HFF-Myc (cell line): ENCODE data around the gene CPHXL2.

Source experiments
- DNase-seq: peaks from one replicate; pipeline ENCODE4 v3.0.0-alpha.2; 2011; ENCODE audit warnings: low read depth; ENCODE audit errors: extremely low read depth
- H3K4me3 ChIP-seq: replicated peaks from 2 replicates; pipeline ENCODE4 v1.5.1; 2011; ENCODE audit warnings: low read depth, mild to moderate bottlenecking, control low read depth, low read length
- TF ChIP-seq, protein P1 (sequence below): IDR thresholded peaks from 2 replicates; pipeline ENCODE4 v1.5.1; 2012; ENCODE audit warnings: mild to moderate bottlenecking, low read depth, low read length, control low read depth; ENCODE audit errors: missing control alignments

Gene CPHXL2

DNA sequence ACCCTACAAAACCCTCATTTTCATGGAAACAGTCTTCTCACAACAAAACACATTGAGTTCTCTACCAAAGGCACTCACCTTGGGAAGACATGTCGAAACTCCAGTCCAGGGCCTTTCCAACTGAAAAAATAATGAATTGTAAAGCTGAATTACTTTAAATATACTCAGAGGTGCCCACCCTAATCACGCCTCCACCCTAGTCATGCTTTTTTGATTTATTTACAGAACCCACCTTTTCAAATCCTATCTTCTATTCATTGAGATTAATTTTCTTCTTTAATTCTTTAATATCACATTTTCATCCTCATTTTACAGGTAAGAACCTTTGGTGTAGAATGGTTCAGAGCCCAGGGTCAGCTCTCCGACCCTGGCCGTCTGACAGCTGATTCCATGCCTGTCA lies at the start of gene CPHXL2:
TSS of gene CPHXL2 (minus strand) at position 101 of the 400 bp plus-strand sequence. CDS start at position 91, 10 bp downstream.
- no peak for DNase-seq
- H3K4me3 ChIP-seq, result no peak within 1 kb of the TSS
- TF ChIP-seq, protein P1, sequence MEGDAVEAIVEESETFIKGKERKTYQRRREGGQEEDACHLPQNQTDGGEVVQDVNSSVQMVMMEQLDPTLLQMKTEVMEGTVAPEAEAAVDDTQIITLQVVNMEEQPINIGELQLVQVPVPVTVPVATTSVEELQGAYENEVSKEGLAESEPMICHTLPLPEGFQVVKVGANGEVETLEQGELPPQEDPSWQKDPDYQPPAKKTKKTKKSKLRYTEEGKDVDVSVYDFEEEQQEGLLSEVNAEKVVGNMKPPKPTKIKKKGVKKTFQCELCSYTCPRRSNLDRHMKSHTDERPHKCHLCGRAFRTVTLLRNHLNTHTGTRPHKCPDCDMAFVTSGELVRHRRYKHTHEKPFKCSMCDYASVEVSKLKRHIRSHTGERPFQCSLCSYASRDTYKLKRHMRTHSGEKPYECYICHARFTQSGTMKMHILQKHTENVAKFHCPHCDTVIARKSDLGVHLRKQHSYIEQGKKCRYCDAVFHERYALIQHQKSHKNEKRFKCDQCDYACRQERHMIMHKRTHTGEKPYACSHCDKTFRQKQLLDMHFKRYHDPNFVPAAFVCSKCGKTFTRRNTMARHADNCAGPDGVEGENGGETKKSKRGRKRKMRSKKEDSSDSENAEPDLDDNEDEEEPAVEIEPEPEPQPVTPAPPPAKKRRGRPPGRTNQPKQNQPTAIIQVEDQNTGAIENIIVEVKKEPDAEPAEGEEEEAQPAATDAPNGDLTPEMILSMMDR, result no peak

DNA sequence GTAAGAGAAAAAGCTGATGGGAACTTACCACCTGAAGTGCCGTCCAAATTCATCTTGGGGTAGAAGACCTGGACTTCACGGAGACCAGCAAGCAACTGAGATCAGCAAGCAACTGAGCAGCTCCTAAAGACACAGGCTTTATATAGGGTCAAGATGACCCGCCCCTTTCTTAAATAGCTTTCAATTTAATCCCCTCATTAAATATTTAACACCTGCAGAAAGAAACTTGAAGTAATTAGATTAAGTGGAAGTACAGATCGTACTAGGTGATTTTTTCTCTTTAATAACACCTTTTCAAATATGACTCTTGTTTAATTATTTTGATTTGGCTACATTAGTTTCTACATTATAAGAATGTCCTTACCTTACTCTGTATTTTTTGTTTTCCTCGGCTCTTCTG lies 49.6 kb upstream of the CPHXL2 start, which contains the start of gene CPHXL:
TSS of gene CPHXL (minus strand) at position 101 of the 400 bp plus-strand sequence. CDS start at position 53, 48 bp downstream.
- TF ChIP-seq, protein P1, result no peak
- DNase-seq, result no peak
- no peak within 1 kb of the TSS for H3K4me3 ChIP-seq

DNA sequence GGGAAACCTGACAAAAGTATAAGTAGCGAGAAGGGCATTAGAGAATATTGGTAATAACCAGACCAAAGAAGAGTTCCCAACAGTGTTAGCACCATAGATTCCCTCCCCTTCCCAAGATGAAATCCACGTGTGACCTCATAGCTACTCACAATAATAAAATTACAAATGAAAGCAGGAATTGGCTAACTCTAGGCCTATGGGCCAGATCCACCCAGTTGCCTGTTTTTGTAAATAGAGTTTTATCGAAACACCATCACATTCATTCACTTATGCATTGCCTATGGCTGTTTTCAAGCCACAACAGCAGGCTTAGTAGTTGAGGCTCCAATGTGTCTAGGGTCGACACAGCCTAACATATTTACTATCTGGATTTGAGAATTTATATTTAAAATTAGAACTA lies 41.6 kb upstream of the CPHXL2 start:
- TF ChIP-seq, protein P1, result no peak
- no peak overlapping the region for H3K4me3 ChIP-seq

DNA sequence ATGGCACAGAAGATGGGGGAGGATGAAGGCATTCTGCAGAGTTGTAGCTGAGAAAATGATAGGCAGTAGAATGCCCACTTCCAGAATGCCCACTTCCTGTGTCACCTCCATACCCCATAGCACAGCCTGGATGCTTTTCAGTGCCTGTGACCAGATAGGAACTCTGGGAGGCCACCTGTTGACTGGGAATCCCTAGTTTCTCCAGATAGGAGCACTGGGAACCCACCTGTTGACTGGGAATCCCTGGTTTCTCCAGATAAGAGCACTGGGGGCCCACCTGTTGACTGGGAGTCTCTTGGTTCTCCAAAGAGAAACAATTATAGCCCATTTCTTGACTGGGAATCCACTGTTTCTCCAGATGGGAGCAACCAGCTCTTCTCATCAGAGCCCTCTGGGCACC lies 37.9 kb upstream of the CPHXL2 start:
- no peak for DNase-seq
- no peak overlapping the region for H3K4me3 ChIP-seq
- TF ChIP-seq, protein P1, result no peak

More for the DNA sequence above, 41.6 kb upstream of the CPHXL2 start:
- DNase-seq, result no peak

DNA sequence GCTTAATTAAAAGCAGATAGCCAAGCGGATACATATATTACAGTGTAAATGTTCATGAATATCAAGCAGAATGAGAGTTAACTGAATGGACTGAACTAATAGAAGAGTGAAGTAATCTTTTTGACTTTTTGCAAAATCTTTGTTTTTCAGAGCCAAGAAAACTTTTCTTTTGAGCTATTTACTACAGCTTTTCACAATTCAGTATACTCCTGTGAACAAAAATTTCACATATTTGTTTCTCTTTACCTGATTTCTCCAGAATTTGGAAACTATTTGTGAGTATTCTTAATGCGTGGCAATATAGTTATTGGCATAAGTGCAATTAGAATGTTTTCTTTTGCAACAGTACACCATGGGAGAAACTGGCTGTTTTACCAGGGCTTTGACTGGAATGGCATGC lies 33.5 kb upstream of the CPHXL2 start:
- DNase-seq, result no peak
- TF ChIP-seq, protein P1, result no peak
- no peak overlapping the region for H3K4me3 ChIP-seq

DNA sequence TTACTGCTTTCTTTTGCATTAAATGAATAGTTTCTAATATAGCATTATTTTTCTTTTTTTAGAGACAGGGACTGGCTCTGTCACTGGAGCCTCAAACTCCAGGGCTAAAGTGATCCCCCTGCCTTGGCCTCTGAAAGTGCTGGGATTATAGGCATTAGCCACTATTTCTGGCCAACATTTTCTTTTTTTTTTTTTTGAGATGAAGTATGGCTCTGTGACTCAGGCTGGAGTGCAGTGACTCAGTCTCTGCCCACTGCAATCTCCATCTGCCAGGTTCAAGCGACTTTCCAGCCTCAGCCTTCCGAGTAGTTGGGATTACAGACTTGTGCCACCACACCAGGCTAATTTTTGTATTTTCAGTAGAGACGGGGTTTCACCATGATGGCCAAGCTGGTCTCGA lies 26.5 kb upstream of the CPHXL2 start:
- no peak for DNase-seq
- TF ChIP-seq, protein P1, result no peak
- no peak overlapping the region for H3K4me3 ChIP-seq

DNA sequence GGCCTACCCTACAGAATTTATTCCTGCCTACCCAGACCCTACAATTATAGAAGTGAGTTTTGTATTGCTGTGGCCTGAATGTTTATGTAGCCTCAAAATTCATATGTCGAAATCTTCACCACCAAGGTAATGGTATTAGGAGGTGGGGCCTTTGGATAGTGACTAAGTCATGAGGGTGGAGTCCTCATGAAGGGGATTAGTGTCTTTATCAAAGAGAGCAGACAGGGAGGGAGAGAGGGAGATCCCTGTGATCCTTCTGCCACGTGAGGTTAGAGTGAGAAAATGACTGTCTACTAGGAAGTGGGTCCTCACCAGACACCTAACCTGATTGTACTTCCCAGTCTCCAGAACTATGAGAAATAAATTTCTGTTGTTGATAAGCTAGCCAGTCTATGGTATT lies 25.4 kb upstream of the CPHXL2 start:
- DNase-seq, result no peak
- TF ChIP-seq, protein P1, result no peak
- no peak overlapping the region for H3K4me3 ChIP-seq
